ENCODE results near the gene SMYD1. TPM values are rescaled to one million over a fixed set of nuclear protein-coding genes. Genes with fewer than 3 reads are reported as not detected.

Gene SMYD1
- total RNA-seq, 1 donor from 2014 or later = 492 TPM

GRCh38 chr2:88131201-88131998 is 63.8 kb downstream of the SMYD1 start:
- no peak for ATAC-seq
- intact Hi-C loops (cut with micrococcal nuclease) = no loop called here
- DNase-seq = no peak

- no peak for DNase-seq
- no peak for ATAC-seq
- intact Hi-C loops (cut with micrococcal nuclease) = no loop called here
Measured at GRCh38 chr2:88131999-88132368, 64.4 kb downstream of the SMYD1 start.

- DNase-seq (no peak), ATAC-seq (no peak)
- intact Hi-C loops (cut with micrococcal nuclease) = no loop called here
Measured at GRCh38 chr2:88133875-88134274, 66.2 kb downstream of the SMYD1 start.

GRCh38 chr2:88136817-88137216 is 69.2 kb downstream of the SMYD1 start:
- ATAC-seq = no peak
- intact Hi-C loops (cut with micrococcal nuclease) = no loop called here
- no peak for DNase-seq

- intact Hi-C loops (cut with micrococcal nuclease) = no loop called here
- ATAC-seq (no peak), DNase-seq (no peak)
Measured at GRCh38 chr2:88137833-88138232, 70.2 kb downstream of the SMYD1 start.

GRCh38 chr2:88139203-88139702 is 71.6 kb downstream of the SMYD1 start:
- intact Hi-C loops (cut with micrococcal nuclease) = no loop called here
- no peak for ATAC-seq
- DNase-seq = no peak

GRCh38 chr2:88139804-88140203 is 72.2 kb downstream of the SMYD1 start:
- no peak for DNase-seq
- intact Hi-C loops (cut with micrococcal nuclease) = no loop called here
- ATAC-seq = no peak

GRCh38 chr2:88141952-88142351 is 74.3 kb downstream of the SMYD1 start:
- ATAC-seq (no peak), DNase-seq (no peak)
- intact Hi-C loops (cut with micrococcal nuclease) = no loop called here

GRCh38 chr2:88144271-88144670 is 76.6 kb downstream of the SMYD1 start:
- ATAC-seq (no peak), DNase-seq (no peak)
- intact Hi-C loops (cut with micrococcal nuclease) = no loop called here

GRCh38 chr2:88144914-88145497 is 77.4 kb downstream of the SMYD1 start:
- ATAC-seq (no peak), DNase-seq (no peak)
- intact Hi-C loops (cut with micrococcal nuclease) = no loop called here

- no peak for ATAC-seq
- intact Hi-C loops (cut with micrococcal nuclease) = no loop called here
- no peak for DNase-seq
Measured at GRCh38 chr2:88146590-88146989, 79.0 kb downstream of the SMYD1 start.

GRCh38 chr2:88147145-88147544 is 79.5 kb downstream of the SMYD1 start:
- intact Hi-C loops (cut with micrococcal nuclease) = no loop called here
- DNase-seq (no peak), ATAC-seq (no peak)

- ATAC-seq (no peak), DNase-seq (no peak)
- intact Hi-C loops (cut with micrococcal nuclease) = no loop called here
Measured at GRCh38 chr2:88148929-88149438, 81.4 kb downstream of the SMYD1 start.

GRCh38 chr2:88159481-88159880 is 91.9 kb downstream of the SMYD1 start:
- intact Hi-C loops (cut with micrococcal nuclease) = no loop called here
- no peak for ATAC-seq
- DNase-seq = no peak

- peak; percentile 36 for DNase-seq
- ATAC-seq = peak; percentile 67
- intact Hi-C loops (cut with micrococcal nuclease) = loop anchor here (5.0 kb wide), 1 partner anchor 98 kb away; no protein-coding TSS in a partner anchor
Measured at GRCh38 chr2:88159955-88160415, 92.4 kb downstream of the SMYD1 start.

- ATAC-seq = no peak
- DNase-seq = no peak
- intact Hi-C loops (cut with micrococcal nuclease) = loop anchor here (5.0 kb wide), 1 partner anchor 98 kb away; no protein-coding TSS in a partner anchor
Measured at GRCh38 chr2:88160517-88160916, 92.9 kb downstream of the SMYD1 start.

GRCh38 chr2:88161446-88162244 is 94.0 kb downstream of the SMYD1 start:
- no peak for DNase-seq
- ATAC-seq = no peak
- intact Hi-C loops (cut with micrococcal nuclease) = loop anchor here (5.0 kb wide), 1 partner anchor 99 kb away; no protein-coding TSS in a partner anchor
